IMR-90 (cell line): ENCODE data around the gene CRTAP. TPM values are rescaled to one million over a fixed set of nuclear protein-coding genes. Genes with fewer than 3 reads are reported as not detected.

Experiments
- ATAC-seq: fragments of 200-7000 bp; cut with Tn5 transposase; 2 replicates; pipeline ENCODE4 v1.9.1; 2020; ENCODE audit warnings: low read depth, mild to moderate bottlenecking, moderate library complexity
- BruUV-seq: library from RNA; stranded (reverse); fragments of 400-500 nt; replicated peaks from 2 replicates; lab custom pipeline; 2021; lab: Mats Ljungman, UMichigan
- CTCF ChIA-PET: fragments of 300-600 bp; formaldehyde crosslinking; extraction: SDS; loops from one replicate; lab custom pipeline; 2021; ENCODE audit warnings: antibody characterized with exemption; lab: Yijun Ruan, JAX
- POLR2A ChIA-PET: fragments of 300-600 bp; sonication (Branson Sonifier 250); formaldehyde crosslinking; loops from one replicate; lab custom pipeline; 2022; ENCODE audit warnings: antibody characterized with exemption; ENCODE audit not compliant: unreplicated experiment; lab: Charles Lee
- DNase-seq: peaks from one replicate; pipeline ENCODE4 v3.0.0; 2013
- H2AFZ ChIP-seq: replicated peaks from 2 replicates; pipeline ENCODE3; 2013; ENCODE audit warnings: low read length, mild to moderate bottlenecking; ENCODE audit not compliant: poor library complexity
- H2AK5ac ChIP-seq: 2 replicates; pipeline ENCODE4 v1.6.1; 2013; ENCODE audit warnings: low read depth, low read length, inconsistent platforms
- H2AK9ac ChIP-seq: replicated peaks from 2 replicates; pipeline ENCODE3; 2013; ENCODE audit warnings: mild to moderate bottlenecking, low read depth, low read length, moderate library complexity; ENCODE audit not compliant: poor library complexity
- H2BK120ac ChIP-seq: 2 replicates; pipeline ENCODE4 v1.6.1; 2013; ENCODE audit warnings: low read depth, low read length, inconsistent platforms
- H2BK15ac ChIP-seq: 3 replicates; pipeline ENCODE4 v1.6.1; 2013; ENCODE audit warnings: low read depth, low read length, inconsistent platforms
- H2BK20ac ChIP-seq: 2 replicates; pipeline ENCODE4 v1.6.1; 2013; ENCODE audit warnings: low read depth, mild to moderate bottlenecking, inconsistent platforms, low read length, moderate library complexity
- H2BK5ac ChIP-seq: 2 replicates; pipeline ENCODE4 v1.6.1; 2013; ENCODE audit warnings: mild to moderate bottlenecking, low read depth, low read length, inconsistent platforms; ENCODE audit not compliant: poor library complexity, severe bottlenecking
- H3K14ac ChIP-seq: replicated peaks from 2 replicates; pipeline ENCODE4 v1.6.1; 2013; ENCODE audit warnings: low read depth, low read length, inconsistent platforms
- H3K18ac ChIP-seq: 2 replicates; pipeline ENCODE4 v1.6.1; 2013; ENCODE audit warnings: low read depth, low read length, control low read depth
- H3K23ac ChIP-seq: 2 replicates; pipeline ENCODE4 v1.6.1; 2013; ENCODE audit warnings: low read depth, low read length, inconsistent platforms
- H3K27ac ChIP-seq: 2 replicates; pipeline ENCODE4 v1.5.1; 2013; ENCODE audit warnings: mild to moderate bottlenecking, control low read depth, low read length; ENCODE audit not compliant: insufficient read depth
- H3K27me3 ChIP-seq: 2 replicates; pipeline ENCODE4 v1.6.1; 2013; ENCODE audit warnings: low read length; ENCODE audit not compliant: control insufficient read depth, insufficient read depth
- H3K36me3 ChIP-seq: 2 replicates; pipeline ENCODE4 v1.6.1; 2013; ENCODE audit warnings: low read length, mixed read lengths; ENCODE audit not compliant: control insufficient read depth, insufficient read depth
- H3K4ac ChIP-seq: 2 replicates; pipeline ENCODE4 v1.6.1; 2013; ENCODE audit warnings: low read depth, low read length, inconsistent platforms
- H3K4me1 ChIP-seq: 2 replicates; pipeline ENCODE4 v1.6.1; 2013; ENCODE audit warnings: low read length, mixed read lengths; ENCODE audit not compliant: control insufficient read depth, insufficient read depth
- H3K4me2 ChIP-seq: 2 replicates; pipeline ENCODE4 v1.6.1; 2013; ENCODE audit warnings: low read depth, mild to moderate bottlenecking, control low read depth, low read length, moderate library complexity
- H3K4me3 ChIP-seq: 2 replicates; pipeline ENCODE4 v1.5.1; 2013; ENCODE audit warnings: low read depth, mild to moderate bottlenecking, control low read depth, low read length, moderate library complexity; ENCODE audit not compliant: insufficient read depth
- H3K56ac ChIP-seq: 2 replicates; pipeline ENCODE4 v1.6.1; 2013; ENCODE audit warnings: low read length, inconsistent platforms; ENCODE audit not compliant: insufficient read depth; ENCODE audit errors: extremely low read depth
- H3K79me1 ChIP-seq, 2 experiments: 2 replicates each; pipeline ENCODE4 v1.6.1; 2013; ENCODE audit warnings: low read length in 2 of 2, inconsistent platforms in 1 of 2, low read depth in 1 of 2
- H3K9ac ChIP-seq: 2 replicates; pipeline ENCODE4 v1.6.1; 2013; ENCODE audit warnings: low read depth, low read length, control low read depth
- H3K9me1 ChIP-seq: 2 replicates; pipeline ENCODE4 v1.6.1; 2013; ENCODE audit warnings: low read length, inconsistent platforms; ENCODE audit not compliant: insufficient read depth
- H3K9me3 ChIP-seq: 2 replicates; pipeline ENCODE4 v1.6.1; 2013; ENCODE audit warnings: low read length; ENCODE audit not compliant: control insufficient read depth, insufficient read depth
- H4K20me1 ChIP-seq: 2 replicates; pipeline ENCODE4 v1.6.1; 2013; ENCODE audit warnings: low read length, inconsistent platforms; ENCODE audit not compliant: insufficient read depth
- H4K5ac ChIP-seq: 2 replicates; pipeline ENCODE4 v1.6.1; 2013; ENCODE audit warnings: mild to moderate bottlenecking, low read depth, low read length, control low read depth
- H4K8ac ChIP-seq, 2 experiments: 2 replicates each; pipeline ENCODE4 v1.6.1; 2013; ENCODE audit warnings: low read depth in 2 of 2, low read length in 2 of 2, control low read depth in 1 of 2, inconsistent platforms in 1 of 2
- H4K91ac ChIP-seq: 2 replicates; pipeline ENCODE4 v1.6.1; 2013; ENCODE audit warnings: low read depth, low read length, inconsistent platforms; ENCODE audit not compliant: insufficient read depth
- CEBPB ChIP-seq: IDR thresholded peaks from 2 replicates; pipeline ENCODE4 v1.6.1; 2012; ENCODE audit warnings: low read depth, low read length, improper control_type of control experiment
- CHD1 ChIP-seq: IDR thresholded peaks from 2 replicates; pipeline ENCODE4 v1.6.1; 2012; ENCODE audit warnings: low read depth, low read length, improper control_type of control experiment
- CTCF ChIP-seq: conservative IDR thresholded peaks from 2 replicates; pipeline ENCODE4 v1.5.1; 2012; ENCODE audit warnings: mild to moderate bottlenecking, low read depth, low read length, improper control_type of control experiment
- MAZ ChIP-seq: IDR thresholded peaks from 2 replicates; pipeline ENCODE4 v1.6.1; 2012; ENCODE audit warnings: low read depth, mild to moderate bottlenecking, low read length, improper control_type of control experiment, moderate library complexity, borderline replicate concordance
- MXI1 ChIP-seq: IDR thresholded peaks from 2 replicates; pipeline ENCODE4 v1.6.1; 2012; ENCODE audit warnings: low read depth, mild to moderate bottlenecking, low read length, moderate library complexity, borderline replicate concordance
- RAD21 ChIP-seq: IDR thresholded peaks from 2 replicates; pipeline ENCODE4 v1.6.1; 2012; ENCODE audit warnings: low read length, improper control_type of control experiment
- SMC3 ChIP-seq: fragments of 150-350 bp; IDR thresholded peaks from 2 replicates; pipeline ENCODE4 v1.6.1; 2016; ENCODE audit warnings: low read depth, mild to moderate bottlenecking, antibody characterized with exemption, low read length, moderate library complexity
- USF2 ChIP-seq: fragments of 150-350 bp; IDR thresholded peaks from 2 replicates; pipeline ENCODE4 v1.6.1; 2017; ENCODE audit warnings: mild to moderate bottlenecking, antibody characterized with exemption, low read length, low read depth
- WGBS, 2 experiments: methylation state at CpG; one replicate each; pipeline versions ENCODE4 v1.1.5 to v1.1.7; 2013; ENCODE audit warnings: missing lambda C conversion rate in 2 of 2; ENCODE audit not compliant: insufficient read length in 1 of 2; ENCODE audit errors: extremely low coverage in 2 of 2; 5-methylcytosine and 5-hydroxymethylcytosine counted together
- dilution Hi-C: fragments of 300-500 bp; cut with HindIII; formaldehyde crosslinking; loops from one replicate; pipeline ENCODE4 v1.14.3; 2018; ENCODE audit warnings: low sequenced_read_pairs; ENCODE audit not compliant: unreplicated experiment
- in situ Hi-C: fragments of 300-500 bp; cut with MboI; formaldehyde crosslinking; loops from 3 replicates; pipeline ENCODE4 v1.14.3; 2019; ENCODE audit warnings: low sequenced_read_pairs, inconsistent platforms, mixed read lengths
- intact Hi-C: fragments of 100-400 bp; cut with micrococcal nuclease; formaldehyde crosslinking; loops from 2 replicates; pipeline ENCODE4 v1.10.0; 2022
- polyA plus RNA-seq, 3 experiments: library from polyadenylated mRNA; depleted of rRNA; stranded (reverse); fragments of >200 nt; gene quantifications; 2 replicates each; pipeline ENCODE4 v1.2.3, GENCODE V29; 2012; ENCODE audit warnings: low replicate concordance in 1 of 3
- total RNA-seq: library from RNA; depleted of rRNA; stranded (reverse); fragments of >200 nt; gene quantifications from 2 replicates; pipeline ENCODE4 v1.2.3, GENCODE V29; 2012

CRTAP gene
- total and polyA plus RNA-seq, 2 of the 4 experiments (the other 2 are of a cell fraction) = 108 to 205 TPM

- TF ChIP-seq MXI1 (no peak), MAZ (no peak), SMC3 (no peak), CHD1 (no peak), USF2 (no peak), CTCF (no peak), RAD21 (no peak), CEBPB (no peak)
- POLR2A ChIA-PET = no interaction called here
- Histone ChIP-seq H3K4me2 (no peak overlapping the region), H3K4me3 (no peak overlapping the region), H2BK120ac (no peak overlapping the region), H4K5ac (no peak overlapping the region), H3K27ac (no peak overlapping the region), H3K23ac (no peak overlapping the region), H2BK15ac (no peak overlapping the region), H2AFZ (no peak overlapping the region), H2BK5ac (no peak overlapping the region), H3K9me3 (no peaks in the 10 kb centered on the region), H4K20me1 (no peaks in the 10 kb centered on the region), H3K9me1 (no peaks in the 10 kb centered on the region), H3K56ac (no peak overlapping the region), H3K14ac (no peak overlapping the region), H3K4me1 (no peaks in the 10 kb centered on the region), H3K4ac (no peak overlapping the region), H2AK5ac (no peak overlapping the region), H3K18ac (no peak overlapping the region), H4K8ac (no peak overlapping the region), H2AK9ac (no peak overlapping the region), H4K91ac (no peak overlapping the region), H3K79me1 (no peaks in the 10 kb centered on the region), H3K27me3 (peaks cover 6% of the 10 kb centered on the region; the same call in 1 of the 2 replicates), H3K36me3 (no peaks in the 10 kb centered on the region), H2BK20ac (no peak overlapping the region), H3K9ac (no peak overlapping the region)
- intact Hi-C loops = no loop called here
- dilution Hi-C loops = no loop called here
- CTCF ChIA-PET = interaction anchor here (1.1 kb wide), 1 partner anchor 18 kb away, joined by 3 read pairs; no protein-coding TSS in a partner anchor
- no TSS peak for BruUV-seq
- no peak for ATAC-seq
- in situ Hi-C loops = no loop called here
- 57% methylated on average over 2 of the region's 3 CpGs; no CpG with 5 or more reads in 1 of the 2 experiments for WGBS, 2 experiments
- DNase-seq = no peak
These were observed 9.0 kb upstream of the CRTAP start for GRCh38 chr3:33104803-33105202.
